ENCODE measurements around the gene ALDH3A2.
"Not testable (repeated sequence)": the region's sequence is repeated elsewhere in the genome, so short reads cannot be mapped to it uniquely, and the experiment has no call there.

The ALDH3A2 gene

GRCh38 chr17:19651451-19652238 lies 3.1 kb downstream of the ALDH3A2 start:
- DNase-seq = no peak

- DNase-seq = no peak
Observed at GRCh38 chr17:19652595-19652994, 4.0 kb downstream of the ALDH3A2 start.

GRCh38 chr17:19654342-19654886 lies 5.9 kb downstream of the ALDH3A2 start:
- DNase-seq = no peak

- DNase-seq = no peak
Observed at GRCh38 chr17:19654896-19655295, 6.3 kb downstream of the ALDH3A2 start.

GRCh38 chr17:19656336-19656735 lies 7.8 kb downstream of the ALDH3A2 start:
- no peak for DNase-seq

GRCh38 chr17:19656851-19657581 lies 8.5 kb downstream of the ALDH3A2 start:
- no peak for DNase-seq

GRCh38 chr17:19659366-19660177 lies 11.0 kb downstream of the ALDH3A2 start:
- no peak for DNase-seq

GRCh38 chr17:19660219-19660870 lies 11.8 kb downstream of the ALDH3A2 start:
- no peak for DNase-seq

- no peak for DNase-seq
Observed at GRCh38 chr17:19661121-19661520, 12.6 kb downstream of the ALDH3A2 start.

- DNase-seq = no peak
Observed at GRCh38 chr17:19663097-19663496, 14.5 kb downstream of the ALDH3A2 start.

- no peak for DNase-seq
Observed at GRCh38 chr17:19664136-19664820, 15.7 kb downstream of the ALDH3A2 start.

- DNase-seq = no peak
Observed at GRCh38 chr17:19664821-19665181, 16.2 kb downstream of the ALDH3A2 start.

GRCh38 chr17:19669680-19670079 lies 21.1 kb downstream of the ALDH3A2 start:
- not testable (repeated sequence) for DNase-seq

- DNase-seq = no peak
Observed at GRCh38 chr17:19670908-19671307, 22.4 kb downstream of the ALDH3A2 start.

- no peak for DNase-seq
Observed at GRCh38 chr17:19671433-19671832, 22.9 kb downstream of the ALDH3A2 start.

- DNase-seq = no peak
Observed at GRCh38 chr17:19672009-19672750, 23.6 kb downstream of the ALDH3A2 start.

- no peak for DNase-seq
Observed at GRCh38 chr17:19673623-19674022, 25.1 kb downstream of the ALDH3A2 start.

GRCh38 chr17:19676896-19677295 lies 28.3 kb downstream of the ALDH3A2 start:
- no peak for DNase-seq

GRCh38 chr17:19677736-19678379 lies 29.3 kb downstream of the ALDH3A2 start:
- DNase-seq = no peak

GRCh38 chr17:19678581-19679453 lies 30.3 kb downstream of the ALDH3A2 start:
- DNase-seq = no peak
